Caco-2 (cell line): ENCODE results near the gene LRRC28. TPM values are rescaled to one million over a fixed set of nuclear protein-coding genes. Genes with fewer than 3 reads are reported as not detected.

Experiments
- Bru-seq: library from RNA; stranded (reverse); fragments of 400-500 nt; gene quantifications from one replicate; lab custom pipeline; 2021; lab: Mats Ljungman, UMichigan
- BruChase-seq, 2 experiments: library from RNA; stranded (reverse); fragments of 400-500 nt; gene quantifications; one replicate each; lab custom pipeline; 2021; lab: Mats Ljungman, UMichigan
- BruUV-seq: library from RNA; stranded (reverse); fragments of 400-500 nt; replicated peaks from 2 replicates; lab custom pipeline; 2021; lab: Mats Ljungman, UMichigan
- CTCF ChIA-PET: fragments of 300-600 bp; sonication (Branson Sonifier 250); formaldehyde crosslinking; loops from one replicate; lab custom pipeline; 2022; ENCODE audit warnings: antibody characterized with exemption; lab: Charles Lee
- POLR2A ChIA-PET: fragments of 300-600 bp; sonication (Branson Sonifier 250); formaldehyde crosslinking; loops from one replicate; lab custom pipeline; 2022; ENCODE audit warnings: antibody characterized with exemption; lab: Charles Lee
- DNase-seq, 2 experiments: peaks; one replicate each; pipeline versions ENCODE4 v3.0.0 to v3.0.0-alpha.2; 2020 to 2022
- H3K27me3 ChIP-seq: replicated peaks from 2 replicates; pipeline ENCODE4 v1.6.0; 2011; ENCODE audit warnings: low read length; ENCODE audit not compliant: control insufficient read depth, insufficient read depth
- H3K36me3 ChIP-seq: 2 replicates; pipeline ENCODE4 v1.5.1; 2011; ENCODE audit warnings: low read length; ENCODE audit not compliant: control insufficient read depth, insufficient read depth
- H3K4me1 ChIP-seq: fragments of 250-450 bp; sonication (Bioruptor Pico); 2 replicates; pipeline ENCODE4 v1.5.1; 2020; ENCODE audit warnings: mild to moderate bottlenecking
- H3K4me3 ChIP-seq: 2 replicates; pipeline ENCODE4 v1.5.1; 2011; ENCODE audit warnings: low read depth, mild to moderate bottlenecking, control low read depth, low read length
- H3K9me3 ChIP-seq: fragments of 250-450 bp; sonication (Bioruptor Pico); 2 replicates; pipeline ENCODE4 v1.5.1; 2020; ENCODE audit warnings: mild to moderate bottlenecking, moderate library complexity
- H3K27ac Mint-ChIP-seq: one replicate; pipeline ENCODE4 v1.8.0; 2022; ENCODE audit warnings: mixed read lengths; ENCODE audit not compliant: unreplicated experiment
- H3K27me3 Mint-ChIP-seq: one replicate; pipeline ENCODE4 v1.8.0; 2022; ENCODE audit warnings: mixed read lengths; ENCODE audit not compliant: insufficient read depth, unreplicated experiment
- H3K36me3 Mint-ChIP-seq: one replicate; pipeline ENCODE4 v1.8.0; 2022; ENCODE audit warnings: mild to moderate bottlenecking, mixed read lengths; ENCODE audit not compliant: insufficient read depth, unreplicated experiment
- H3K4me1 Mint-ChIP-seq: one replicate; pipeline ENCODE4 v1.8.0; 2022; ENCODE audit warnings: low read depth, mixed read lengths; ENCODE audit not compliant: unreplicated experiment
- H3K4me3 Mint-ChIP-seq: one replicate; pipeline ENCODE4 v1.8.0; 2022; ENCODE audit warnings: mild to moderate bottlenecking, moderate library complexity, mixed read lengths; ENCODE audit not compliant: unreplicated experiment
- H3K9me3 Mint-ChIP-seq: one replicate; pipeline ENCODE4 v1.8.0; 2022; ENCODE audit warnings: mixed read lengths; ENCODE audit not compliant: unreplicated experiment
- intact Hi-C: fragments of 100-400 bp; cut with micrococcal nuclease; formaldehyde crosslinking; loops from one replicate; pipeline ENCODE4 v1.10.0; 2022; ENCODE audit not compliant: unreplicated experiment
- long read RNA-seq: library from polyadenylated mRNA; stranded (forward); transcript quantifications from one replicate; pipeline ENCODE4 v2.0.0, GENCODE V29; 2022
- total RNA-seq: library from RNA; stranded (reverse); gene quantifications from 2 replicates; pipeline ENCODE4 v1.2.3, GENCODE V29; 2022
- TF ChIP-seq, protein P1 (sequence below), 2 experiments: fragments of 200-600 bp in 1 of 2; IDR thresholded peaks; 1 replicate in 1 of 2; 2 replicates in 1 of 2; pipeline versions ENCODE4 v1.5.1 to v1.8.0; 2011 to 2022; ENCODE audit warnings: antibody characterized with exemption in 1 of 2, control low read depth in 1 of 2, inconsistent platforms in 1 of 2, low read depth in 1 of 2, low read length in 1 of 2, mild to moderate bottlenecking in 1 of 2, moderate library complexity in 1 of 2; ENCODE audit not compliant: insufficient read depth in 1 of 2, severe bottlenecking in 1 of 2, unreplicated experiment in 1 of 2

LRRC28 gene
- total RNA-seq (15.2 and 17.8 TPM in 2 replicates), Bru-seq, nascent RNA (percentile 58 among the genes with signal in this experiment), BruChase-seq, experiment 1, labeled RNA remaining after a 2-hour chase (percentile 60 among the genes with signal in this experiment), BruChase-seq, experiment 2, labeled RNA remaining after a 6-hour chase (percentile 55 among the genes with signal in this experiment)
- long read RNA-seq, full-length matches to known transcripts = 6 of 18 reads
- long read RNA-seq, partial matches to known transcripts = 1 of 18 reads
- long read RNA-seq, other reads (novel, unspliced or antisense) = 11 of 18 reads

DNA sequence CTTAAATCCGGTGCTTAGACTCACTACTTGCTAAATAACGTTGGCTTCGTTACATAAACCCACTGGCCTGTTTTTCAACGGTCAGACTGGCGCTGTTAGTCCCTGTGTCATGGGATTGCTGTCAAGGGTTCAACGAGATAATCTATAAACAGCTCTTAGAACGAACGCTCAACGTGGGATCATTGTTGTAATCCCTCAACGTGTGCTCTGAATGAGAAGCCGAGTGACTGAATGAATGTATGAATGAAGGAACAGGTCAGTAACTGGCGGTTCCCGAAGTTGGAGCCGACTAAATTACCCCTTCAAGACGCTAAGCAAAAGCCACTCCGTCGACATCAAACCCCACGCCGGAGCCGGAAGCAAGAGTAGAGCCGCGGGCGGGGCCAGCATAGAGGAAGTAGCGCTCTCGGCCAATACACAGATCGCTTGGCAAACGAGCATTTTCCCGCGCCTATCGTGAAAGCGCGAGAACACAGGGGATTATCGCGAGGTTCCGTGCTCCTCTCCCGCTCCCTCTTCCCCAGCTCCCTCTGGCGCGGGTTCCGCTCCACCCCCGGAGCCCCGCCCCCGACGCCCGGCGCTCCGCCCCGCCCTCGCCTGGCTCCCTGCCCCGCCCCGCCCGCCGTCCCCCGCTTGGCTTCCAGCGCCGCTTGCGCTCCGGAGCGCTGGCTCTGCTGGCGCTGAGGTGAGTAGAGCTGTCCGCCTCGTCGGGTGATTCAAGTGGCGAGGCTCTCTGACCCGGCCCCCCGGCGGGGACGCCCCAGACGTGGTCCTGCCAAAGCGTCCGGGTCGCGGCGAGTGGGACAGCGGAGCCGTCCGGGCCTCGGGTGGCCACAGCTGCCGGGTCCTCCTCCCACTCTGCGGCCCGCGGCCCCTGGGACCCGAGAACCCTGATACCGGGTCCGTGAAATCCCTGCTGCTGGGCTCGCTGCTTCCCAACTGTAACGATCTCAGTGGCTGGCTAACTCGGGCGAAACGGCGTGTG is at the start of gene LRRC28:
Gene LRRC28 (plus strand): TSS at position 625 of the 985 bp plus-strand sequence. CDS start 4,477 bp downstream, outside the sequence.
- CTCF ChIA-PET = interaction anchor here (0.5 to 1.4 kb wide), 4 partner anchors 22 to 505 kb away, joined by 3 to 5 read pairs (median 4); partner anchors contain the start of gene LYSMD4
- H3K4me3 Mint-ChIP-seq = no peak within 1 kb of the TSS

DNA sequence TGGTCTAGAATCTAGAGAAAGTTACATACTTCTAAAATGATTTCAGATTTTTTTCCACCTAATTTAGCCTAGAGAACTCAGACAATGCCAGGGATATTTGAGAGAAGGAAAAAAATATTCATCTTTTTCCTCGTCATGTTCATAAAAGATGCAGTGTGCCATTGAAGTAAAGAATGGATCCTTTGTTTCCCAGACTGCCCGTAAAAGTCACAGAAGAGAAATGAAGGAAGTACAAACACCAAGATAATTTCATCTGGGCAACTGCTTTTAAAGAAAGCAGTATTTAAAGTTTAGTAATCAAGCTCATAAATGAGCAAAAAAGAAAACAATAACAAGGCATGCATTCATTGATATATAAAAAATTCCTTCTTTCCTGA is 49.1 kb upstream of the LRRC28 start:
- no peaks in the 10 kb centered on the region for H3K9me3 Mint-ChIP-seq
- Histone ChIP-seq H3K9me3 (no peaks in the 10 kb centered on the region; the same call in 1 of the 2 replicates), H3K27me3 (no peaks in the 10 kb centered on the region), H3K4me1 (no peaks in the 10 kb centered on the region), H3K36me3 (no peaks in the 10 kb centered on the region), H3K4me3 (no peak overlapping the region)
- POLR2A ChIA-PET = no interaction called here
- no peak overlapping the region for H3K4me3 Mint-ChIP-seq
- DNase-seq = no peak
- no peaks in the 10 kb centered on the region for H3K4me1 Mint-ChIP-seq
- intact Hi-C loops = no loop called here
- H3K27me3 Mint-ChIP-seq = no peaks in the 10 kb centered on the region
- no TSS peak for BruUV-seq
- H3K27ac Mint-ChIP-seq = no peak overlapping the region
- H3K36me3 Mint-ChIP-seq = no peaks in the 10 kb centered on the region
- CTCF ChIA-PET = no interaction called here
- TF ChIP-seq, protein P1, sequence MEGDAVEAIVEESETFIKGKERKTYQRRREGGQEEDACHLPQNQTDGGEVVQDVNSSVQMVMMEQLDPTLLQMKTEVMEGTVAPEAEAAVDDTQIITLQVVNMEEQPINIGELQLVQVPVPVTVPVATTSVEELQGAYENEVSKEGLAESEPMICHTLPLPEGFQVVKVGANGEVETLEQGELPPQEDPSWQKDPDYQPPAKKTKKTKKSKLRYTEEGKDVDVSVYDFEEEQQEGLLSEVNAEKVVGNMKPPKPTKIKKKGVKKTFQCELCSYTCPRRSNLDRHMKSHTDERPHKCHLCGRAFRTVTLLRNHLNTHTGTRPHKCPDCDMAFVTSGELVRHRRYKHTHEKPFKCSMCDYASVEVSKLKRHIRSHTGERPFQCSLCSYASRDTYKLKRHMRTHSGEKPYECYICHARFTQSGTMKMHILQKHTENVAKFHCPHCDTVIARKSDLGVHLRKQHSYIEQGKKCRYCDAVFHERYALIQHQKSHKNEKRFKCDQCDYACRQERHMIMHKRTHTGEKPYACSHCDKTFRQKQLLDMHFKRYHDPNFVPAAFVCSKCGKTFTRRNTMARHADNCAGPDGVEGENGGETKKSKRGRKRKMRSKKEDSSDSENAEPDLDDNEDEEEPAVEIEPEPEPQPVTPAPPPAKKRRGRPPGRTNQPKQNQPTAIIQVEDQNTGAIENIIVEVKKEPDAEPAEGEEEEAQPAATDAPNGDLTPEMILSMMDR (IDR thresholded peaks at IDR 0.05; ENCODE audit: insufficient read depth in 1 of 2, low read depth in 1 of 2, low read length in 1 of 2, severe bottlenecking in 1 of 2, unreplicated experiment in 1 of 2) = no peak

More for the DNA sequence above, at the start of gene LRRC28:
- peak; percentile 97 to 98 for DNase-seq
- H3K4me1 Mint-ChIP-seq = no peaks in the 10 kb centered on the region
- H3K4me1 ChIP-seq = no peaks in the 10 kb centered on the region; the same call in 1 of the 2 replicates
- intact Hi-C loops = loop anchor here (1.0 kb wide), 2 partner anchors 146 to 482 kb away; partner anchors contain the start of genes LYSMD4 and SYNM
- H3K9me3 ChIP-seq = no peaks in the 10 kb centered on the region
- H3K36me3 ChIP-seq = no peaks in the 10 kb centered on the region
- H3K36me3 Mint-ChIP-seq = no peaks in the 10 kb centered on the region
- no peaks in the 10 kb centered on the region for H3K27me3 Mint-ChIP-seq
- H3K4me3 ChIP-seq = peak within 1 kb of the TSS; percentile 84
- TF ChIP-seq, protein P1 (IDR thresholded peaks at IDR 0.05; ENCODE audit: insufficient read depth in 1 of 2, low read depth in 1 of 2, low read length in 1 of 2, severe bottlenecking in 1 of 2, unreplicated experiment in 1 of 2) = no peak
- POLR2A ChIA-PET = interaction anchor here (0.6 to 1.9 kb wide), 6 partner anchors 13 to 482 kb away, joined by 3 to 19 read pairs (median 4); partner anchors contain the start of genes LYSMD4 and SYNM
- peak within 1 kb of the TSS; percentile 92 for H3K27ac Mint-ChIP-seq
- H3K9me3 Mint-ChIP-seq = no peaks in the 10 kb centered on the region
- no peaks in the 10 kb centered on the region for H3K27me3 ChIP-seq
- TSS peak; percentile 86 for BruUV-seq

DNA sequence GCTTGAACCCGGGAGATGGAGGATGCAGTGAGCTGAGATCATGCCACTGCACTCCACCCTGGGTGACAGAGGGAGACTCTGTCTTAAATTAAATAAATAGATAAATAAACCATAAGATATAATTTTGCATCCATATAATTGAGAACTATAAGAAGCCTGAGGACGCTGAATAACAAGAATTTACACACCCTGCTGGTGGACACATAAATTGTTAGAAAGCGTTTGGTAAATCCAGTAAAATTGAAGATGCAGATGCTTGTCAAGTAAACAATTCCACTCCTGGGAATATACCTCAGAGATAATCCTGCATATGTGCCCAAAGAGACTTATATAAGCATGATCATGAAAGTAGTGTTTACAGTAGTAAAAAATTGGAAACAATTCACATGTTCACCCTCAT is 43.6 kb upstream of the LRRC28 start:
- BruUV-seq = no TSS peak
- ChIA-PET CTCF (no interaction called here), POLR2A (no interaction called here)
- H3K4me1 ChIP-seq = no peaks in the 10 kb centered on the region
- TF ChIP-seq, protein P1 (IDR thresholded peaks at IDR 0.05; ENCODE audit: insufficient read depth in 1 of 2, low read depth in 1 of 2, low read length in 1 of 2, severe bottlenecking in 1 of 2, unreplicated experiment in 1 of 2) = peak in 1 of 2 experiments; percentile 15
- no peak overlapping the region for H3K4me3 ChIP-seq
- H3K4me3 Mint-ChIP-seq = no peak overlapping the region
- no peaks in the 10 kb centered on the region for H3K27me3 ChIP-seq
- intact Hi-C loops = no loop called here
- no peaks in the 10 kb centered on the region for H3K36me3 Mint-ChIP-seq
- no peaks in the 10 kb centered on the region for H3K36me3 ChIP-seq
- H3K27me3 Mint-ChIP-seq = no peaks in the 10 kb centered on the region
- DNase-seq = no peak
- H3K4me1 Mint-ChIP-seq = peaks cover 6% of the 10 kb centered on the region
- no peaks in the 10 kb centered on the region; the same call in 1 of the 2 replicates for H3K9me3 ChIP-seq
- H3K27ac Mint-ChIP-seq = no peak overlapping the region
- H3K9me3 Mint-ChIP-seq = no peaks in the 10 kb centered on the region
